Activated CD8-positive, alpha-beta memory T cell treated with anti-CD3 and anti-CD28 coated beads for 24 hours (primary cell): ENCODE data around the gene GALNT9.

Experiments
- DNase-seq: peaks from one replicate; pipeline ENCODE4 v3.0.0-alpha.2; 2020

GALNT9 gene

DNA sequence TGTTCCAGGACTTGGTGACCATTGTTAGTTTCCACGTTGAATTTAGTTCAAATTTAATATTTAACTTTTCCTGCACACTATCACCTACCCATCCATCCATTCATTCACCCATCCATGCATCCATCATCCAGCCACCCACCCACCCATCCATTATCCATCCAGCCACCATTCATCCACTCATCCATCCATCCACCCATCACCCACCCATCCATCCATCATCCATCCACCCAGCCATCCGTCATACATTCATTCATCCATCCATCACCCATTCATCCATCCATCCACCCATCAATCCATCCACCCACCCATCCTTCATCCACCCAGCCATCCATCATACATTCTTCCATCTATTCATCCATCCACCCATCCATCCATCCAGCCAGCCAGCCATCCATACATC is 163.3 kb downstream of the GALNT9 start:
- DNase-seq = no peak

DNA sequence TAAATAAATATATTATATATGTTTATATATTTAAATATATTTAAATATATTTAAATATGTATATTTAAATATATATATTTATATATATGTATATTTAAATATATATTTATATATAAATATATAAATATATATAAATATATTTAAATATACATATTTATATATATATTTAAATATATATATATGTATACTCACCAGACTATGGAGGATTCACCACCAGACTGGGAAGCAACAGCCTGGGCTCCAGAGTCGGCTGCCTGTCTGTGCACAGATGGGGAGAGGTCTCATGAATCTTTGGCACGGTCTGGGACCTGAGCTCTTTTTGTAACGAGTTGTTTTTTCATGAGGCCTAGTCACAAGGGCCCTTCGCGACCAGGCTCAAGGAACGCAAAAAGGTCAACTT is 163.8 kb downstream of the GALNT9 start:
- DNase-seq = no peak

DNA sequence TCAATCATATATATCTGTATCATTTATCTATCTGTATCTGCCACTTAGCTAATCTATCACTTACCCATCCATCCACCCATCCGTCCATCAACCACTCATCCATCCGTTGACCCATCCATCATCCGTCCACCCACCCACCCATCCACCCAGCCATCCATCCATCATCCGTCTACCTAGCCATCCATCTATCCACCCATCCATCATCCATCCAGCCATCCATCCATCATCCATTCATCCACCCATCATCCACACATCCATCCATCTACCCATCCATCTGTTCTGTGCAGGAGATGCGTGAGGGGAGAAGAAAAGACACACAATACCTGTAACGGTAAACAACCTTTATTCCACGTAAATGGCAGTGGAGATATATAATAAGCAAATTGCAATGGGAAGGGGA is 165.0 kb downstream of the GALNT9 start:
- DNase-seq = no peak

GRCh38 chr12:132163911-132164288 is 165.5 kb downstream of the GALNT9 start:
- DNase-seq = no peak

GRCh38 chr12:132163041-132163910 is 166.1 kb downstream of the GALNT9 start:
- no peak for DNase-seq

DNA sequence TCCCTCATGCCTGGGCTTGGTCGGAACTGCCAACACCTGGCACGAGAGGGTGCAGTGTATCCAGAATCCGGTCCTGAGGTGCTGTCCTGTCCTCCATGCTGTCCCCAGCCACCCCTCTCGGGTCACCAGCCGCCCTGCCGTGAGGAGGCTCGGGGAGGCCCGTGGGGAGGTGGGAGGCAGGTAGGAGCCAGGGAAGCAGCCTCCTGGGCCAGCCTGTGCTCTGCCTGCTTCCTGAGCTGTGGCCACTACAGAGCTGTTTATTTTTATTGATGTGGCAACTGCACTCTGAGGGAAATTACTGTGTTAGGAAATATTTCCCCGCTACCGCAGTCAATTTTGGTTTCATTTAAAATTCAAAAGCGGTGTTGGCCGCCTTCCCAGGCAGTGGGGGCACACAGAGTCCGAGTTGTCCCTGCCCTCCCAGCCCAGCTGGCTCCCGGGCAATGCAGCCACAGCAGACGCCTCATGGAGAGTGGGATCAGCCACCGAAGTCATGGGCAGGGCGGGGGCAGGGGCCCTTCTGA is 166.8 kb downstream of the GALNT9 start:
- no peak for DNase-seq

GRCh38 chr12:132161796-132162507 is 167.4 kb downstream of the GALNT9 start:
- no peak for DNase-seq

- no peak for DNase-seq
Observed at GRCh38 chr12:132161036-132161781, 168.2 kb downstream of the GALNT9 start.

- no peak for DNase-seq
Observed at GRCh38 chr12:132160601-132161035, 168.8 kb downstream of the GALNT9 start.

- DNase-seq = no peak
Observed at GRCh38 chr12:132160016-132160415, 169.4 kb downstream of the GALNT9 start.

DNA sequence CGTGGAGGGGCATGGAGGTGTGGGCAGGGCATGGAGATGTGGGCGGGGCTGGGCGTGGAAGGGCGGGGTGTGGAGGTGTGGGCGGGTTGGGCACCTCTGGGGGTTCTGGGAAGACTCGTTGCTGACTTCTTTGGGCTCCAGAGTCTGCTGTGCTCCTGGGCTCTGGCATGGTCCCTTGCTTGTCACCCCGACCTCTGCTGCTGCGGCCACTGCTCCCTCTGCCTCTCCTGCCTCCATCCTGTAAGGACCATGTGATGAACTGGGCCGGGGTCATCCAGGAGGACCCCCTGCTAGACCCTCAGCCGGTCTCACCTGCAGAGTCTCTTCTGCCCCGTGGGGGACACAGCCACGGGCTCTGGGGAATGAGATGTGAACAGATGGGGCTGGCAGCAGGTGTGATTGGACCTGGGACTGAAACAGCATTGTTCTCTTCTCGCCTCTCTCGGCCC is 169.8 kb downstream of the GALNT9 start:
- DNase-seq = no peak

- DNase-seq = no peak
Observed at GRCh38 chr12:132158677-132159554, 170.5 kb downstream of the GALNT9 start.

DNA sequence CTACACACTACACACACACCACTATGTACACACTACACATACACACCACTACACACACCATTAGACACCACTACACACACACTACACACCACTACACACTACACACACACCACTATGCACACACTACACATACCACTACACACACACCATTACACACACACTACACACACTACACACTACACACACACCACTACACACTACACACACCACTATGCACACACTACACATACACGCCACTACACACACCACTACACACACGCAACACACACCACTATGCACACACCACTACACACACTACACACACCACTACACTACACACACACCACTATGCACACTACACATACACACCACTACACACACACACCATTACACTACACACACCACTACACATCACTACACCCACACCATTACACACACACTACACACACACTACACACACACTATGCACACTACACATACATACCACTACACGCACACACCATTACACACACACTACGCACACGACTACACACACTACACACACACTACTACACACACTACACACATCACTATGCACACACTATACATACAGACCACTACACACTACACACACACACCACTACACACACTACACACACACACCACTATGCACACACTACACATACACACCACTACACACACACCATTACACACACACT is 171.5 kb downstream of the GALNT9 start:
- no peak for DNase-seq

DNA sequence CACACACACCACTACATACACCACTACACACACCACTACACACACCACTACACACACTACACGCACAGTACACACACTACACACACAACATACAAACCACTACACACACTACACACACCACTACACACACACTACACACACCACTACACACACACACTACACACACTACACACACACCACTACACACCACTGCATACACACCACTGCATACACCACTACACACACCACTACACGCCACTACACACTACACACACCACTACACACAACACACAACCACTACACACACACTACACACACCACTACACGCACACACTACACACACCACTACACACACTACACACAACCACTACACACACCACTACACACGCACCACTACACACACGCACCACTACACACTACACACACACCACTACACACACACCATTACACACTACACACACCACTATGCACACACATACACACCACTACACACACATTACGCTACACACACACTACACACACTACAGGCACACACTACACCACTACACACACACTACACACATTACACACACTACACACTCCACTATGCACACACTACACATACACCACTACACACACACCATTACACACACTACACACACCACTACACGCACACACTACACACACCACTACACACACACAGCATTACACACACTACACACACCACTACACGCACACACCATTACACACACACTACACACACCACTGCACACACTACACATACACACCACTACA is 172.6 kb downstream of the GALNT9 start:
- no peak for DNase-seq

- no peak for DNase-seq
Observed at GRCh38 chr12:132155771-132156572, 173.4 kb downstream of the GALNT9 start.

GRCh38 chr12:132154941-132155770 is 174.2 kb downstream of the GALNT9 start:
- DNase-seq = no peak

DNA sequence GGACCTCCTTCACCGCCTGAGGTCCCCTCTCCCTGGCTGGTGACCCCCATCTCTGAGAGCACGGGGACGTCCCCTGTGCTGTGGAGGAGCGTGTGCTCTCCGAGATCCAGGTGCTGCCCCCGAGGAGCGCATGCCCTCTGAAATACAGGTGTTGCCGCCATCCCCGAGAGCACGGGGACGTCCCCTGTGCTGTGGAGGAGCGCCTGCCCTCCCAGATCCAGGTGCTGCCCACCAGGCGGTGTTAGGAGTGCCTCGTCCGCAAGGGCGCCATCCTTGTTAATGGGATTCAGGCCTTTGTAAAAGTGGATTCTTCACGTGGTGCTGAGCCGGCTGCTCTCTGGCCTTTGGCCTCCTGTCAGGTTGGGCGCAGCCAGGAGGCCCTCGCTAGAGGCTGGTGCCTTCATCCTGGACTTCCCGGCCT is 175.0 kb downstream of the GALNT9 start:
- no peak for DNase-seq

GRCh38 chr12:132153501-132154340 is 175.7 kb downstream of the GALNT9 start:
- peak; percentile 86 for DNase-seq
